ENCODE measurements around the gene HCAR2.
"Not testable (repeated sequence)": the region's sequence is repeated elsewhere in the genome, so short reads cannot be mapped to it uniquely, and the experiment has no call there.

Gene HCAR2

DNA sequence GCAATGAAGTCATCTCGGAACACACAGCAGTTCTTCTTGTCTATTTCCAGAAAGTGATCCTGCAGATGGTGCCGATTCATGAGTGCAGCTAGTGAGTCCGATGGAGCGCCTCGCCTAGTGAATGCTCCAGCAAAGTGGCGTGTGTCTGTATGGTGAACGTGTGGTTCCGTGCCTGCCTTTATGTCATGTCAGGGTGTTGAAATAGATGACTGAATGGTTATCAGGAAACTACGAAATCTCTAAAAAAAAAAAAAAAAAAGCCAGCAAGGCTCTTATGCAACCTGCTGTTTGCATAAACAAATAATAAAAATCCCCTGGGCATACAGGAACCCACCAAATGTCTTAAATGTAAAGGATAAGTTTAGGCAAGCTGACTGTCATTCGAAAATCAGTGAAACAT lies 13.5 kb upstream of the HCAR2 start, which contains the start of gene HCAR3:
TSS of gene HCAR3 (minus strand) at position 154 of the 400 bp plus-strand sequence. CDS start at position 80, 74 bp downstream.
- DNase-seq (ENCODE audit: low spot score), result not testable (repeated sequence)

DNA sequence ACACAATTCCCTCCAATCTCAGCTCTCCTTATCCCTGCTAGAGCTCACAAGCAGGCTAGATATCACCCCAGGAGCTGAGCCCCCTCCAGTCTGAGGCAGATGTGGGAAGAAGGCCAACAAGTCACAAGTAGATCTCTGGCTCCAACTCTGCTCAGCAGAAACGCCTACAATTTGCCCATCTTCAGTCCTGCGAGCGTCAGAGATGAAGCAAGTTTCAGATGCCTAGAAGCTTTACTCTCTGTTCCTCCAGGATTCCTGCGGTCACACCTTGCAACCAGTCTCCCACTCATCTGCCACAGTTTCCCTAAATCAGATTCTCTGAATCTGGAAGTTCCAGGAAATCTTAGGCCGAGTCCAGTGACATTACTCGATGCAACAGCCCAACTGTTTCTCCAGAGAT lies 12.1 kb upstream of the HCAR2 start:
- not testable (repeated sequence) for DNase-seq (ENCODE audit: low spot score)

DNA sequence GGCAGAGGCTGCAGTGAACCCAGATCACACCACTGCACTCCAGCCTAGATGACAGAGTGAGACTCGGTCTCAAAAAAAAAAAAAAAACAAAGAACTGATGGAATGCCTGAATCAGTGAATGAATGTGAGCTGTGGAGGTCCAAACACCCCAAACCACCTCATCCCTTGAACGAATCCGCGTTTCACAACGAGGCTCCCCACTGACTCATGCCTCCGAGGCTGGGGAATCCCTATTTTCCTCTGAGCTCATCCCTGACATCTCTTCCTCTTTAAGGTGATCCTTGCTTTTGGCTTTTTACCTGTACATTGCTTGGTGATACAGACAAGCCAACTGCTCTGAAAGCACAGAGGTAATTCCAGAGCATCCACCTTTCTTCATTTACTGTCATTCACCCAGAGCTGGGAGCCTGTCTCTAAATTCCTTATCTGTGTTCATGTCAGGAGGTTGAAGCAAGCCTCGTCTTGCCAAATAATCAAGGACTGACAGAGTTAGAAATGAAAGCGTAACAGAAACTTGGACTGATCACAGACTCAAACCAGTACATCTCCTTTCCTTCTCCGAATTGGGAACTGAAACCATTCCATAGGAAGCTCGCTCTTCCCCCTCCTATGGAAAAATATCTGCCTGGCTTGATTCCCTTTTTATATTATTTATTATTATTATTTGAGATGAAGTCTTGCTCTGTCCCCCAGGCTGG lies 10.5 kb upstream of the HCAR2 start:
- not testable (repeated sequence) for DNase-seq (ENCODE audit: low spot score)

DNA sequence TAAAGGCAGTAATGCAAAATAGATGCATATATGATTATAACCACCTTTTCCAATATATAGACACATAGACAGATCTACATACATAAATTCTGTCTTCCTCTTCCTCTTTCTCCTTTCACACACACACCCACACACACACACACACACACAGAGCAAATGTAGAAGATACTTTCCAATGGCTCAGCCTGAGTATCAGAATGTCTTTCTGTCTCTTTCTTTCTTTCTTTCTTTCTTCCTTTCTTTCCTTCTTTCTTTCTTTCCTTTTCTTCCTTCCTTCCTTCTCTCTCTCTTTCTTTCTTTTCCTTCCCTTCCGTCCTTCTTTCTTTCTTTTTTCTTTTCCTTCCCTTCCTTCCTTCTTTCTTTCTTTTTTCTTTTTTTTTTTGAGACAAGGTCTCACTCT lies 8.1 kb upstream of the HCAR2 start:
- not testable (repeated sequence) for DNase-seq (ENCODE audit: low spot score)

- not testable (repeated sequence) for DNase-seq (ENCODE audit: low spot score)
Measured at GRCh38 chr12:122710341-122710740, 7.2 kb upstream of the HCAR2 start.

- DNase-seq (ENCODE audit: low spot score), result not testable (repeated sequence)
Measured at GRCh38 chr12:122709287-122709686, 6.1 kb upstream of the HCAR2 start.

DNA sequence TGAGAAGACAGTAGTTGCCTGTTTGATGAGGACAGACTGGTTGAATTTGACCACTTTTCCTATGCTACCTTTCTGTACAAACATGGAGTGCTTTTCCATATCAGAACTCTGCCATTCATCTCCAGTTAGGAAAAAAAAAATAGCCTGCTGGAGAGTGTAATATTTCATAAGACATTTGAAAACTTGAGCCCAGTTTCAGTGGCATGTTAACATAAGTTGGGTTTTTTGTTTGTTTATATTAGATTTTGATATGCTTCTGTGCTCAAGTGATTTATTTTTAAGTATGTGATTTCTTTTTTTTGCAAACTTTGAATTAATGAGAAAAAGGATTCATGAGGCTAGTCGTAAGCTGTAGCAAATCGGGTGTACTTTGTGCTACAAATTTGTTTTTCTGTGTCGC lies 684 bp upstream of the HCAR2 start:
- DNase-seq (ENCODE audit: low spot score), result not testable (repeated sequence)

DNA sequence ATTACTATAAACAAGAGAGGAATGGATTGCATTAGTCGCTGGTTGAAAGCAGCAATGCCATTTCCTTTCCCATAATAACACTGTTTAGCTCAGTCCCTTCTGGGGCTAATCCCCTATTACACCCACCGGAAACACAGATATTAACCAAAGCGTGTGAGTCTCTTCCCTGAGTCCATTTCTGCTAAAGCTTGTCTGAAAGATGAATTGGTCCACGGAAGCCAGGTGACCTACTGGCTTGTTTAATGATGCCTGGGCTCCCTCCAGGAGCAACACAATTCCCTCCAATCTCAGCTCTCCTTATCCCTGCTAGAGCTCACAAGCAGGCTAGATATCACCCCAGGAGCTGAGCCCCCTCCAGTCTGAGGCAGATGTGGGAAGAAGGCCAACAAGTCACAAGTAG lies 1.7 kb downstream of the HCAR2 start:
- not testable (repeated sequence) for DNase-seq (ENCODE audit: low spot score)

GRCh38 chr12:122700038-122700710 lies 3.0 kb downstream of the HCAR2 start:
- DNase-seq (ENCODE audit: low spot score), result not testable (repeated sequence)

GRCh38 chr12:122696922-122697321 lies 6.2 kb downstream of the HCAR2 start:
- not testable (repeated sequence) for DNase-seq (ENCODE audit: low spot score)

- DNase-seq (ENCODE audit: low spot score), result no peak
Measured at GRCh38 chr12:122691566-122691965, 11.6 kb downstream of the HCAR2 start.

DNA sequence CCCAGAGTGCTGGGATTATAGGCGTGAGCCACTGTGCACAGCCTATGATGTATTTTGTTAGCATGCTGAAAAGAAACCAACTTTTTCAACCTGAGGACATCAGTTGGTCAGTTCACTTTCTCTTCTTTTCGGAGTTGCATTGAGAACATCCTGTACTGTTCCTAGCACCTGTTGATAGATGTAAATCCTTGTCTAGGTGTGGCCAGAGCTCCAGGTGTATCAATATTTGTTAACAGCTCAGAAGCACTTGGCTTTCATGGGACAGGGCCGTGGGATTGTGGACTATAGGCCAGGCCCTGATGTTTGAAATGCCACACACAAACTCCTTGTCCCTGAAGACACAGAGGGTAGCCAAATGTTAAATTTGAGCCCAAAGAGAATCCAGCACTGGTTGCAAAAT lies 14.9 kb downstream of the HCAR2 start:
- no peak for DNase-seq (ENCODE audit: low spot score)

DNA sequence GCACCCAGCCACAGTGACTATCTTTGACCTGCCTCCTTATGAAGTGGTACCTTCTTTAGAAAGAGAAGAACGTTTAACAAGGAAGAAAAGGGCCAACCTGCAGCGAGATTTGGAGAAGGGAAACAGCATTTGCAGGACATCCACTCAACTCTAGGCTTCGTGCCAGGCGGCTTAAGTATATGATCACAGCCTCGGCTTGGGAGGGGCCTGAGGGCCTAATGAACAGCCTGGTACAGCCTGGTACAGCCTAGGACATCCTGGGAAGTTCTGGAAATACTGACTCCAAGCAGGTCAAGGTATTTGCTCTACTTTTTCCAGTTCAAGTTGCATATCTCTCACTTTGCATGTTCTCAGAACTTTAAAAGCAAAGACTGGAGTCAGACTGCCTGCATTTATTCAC lies 16.1 kb downstream of the HCAR2 start:
- DNase-seq (ENCODE audit: low spot score), result no peak

- DNase-seq (ENCODE audit: low spot score), result no peak
Measured at GRCh38 chr12:122686538-122686937, 16.6 kb downstream of the HCAR2 start.

DNA sequence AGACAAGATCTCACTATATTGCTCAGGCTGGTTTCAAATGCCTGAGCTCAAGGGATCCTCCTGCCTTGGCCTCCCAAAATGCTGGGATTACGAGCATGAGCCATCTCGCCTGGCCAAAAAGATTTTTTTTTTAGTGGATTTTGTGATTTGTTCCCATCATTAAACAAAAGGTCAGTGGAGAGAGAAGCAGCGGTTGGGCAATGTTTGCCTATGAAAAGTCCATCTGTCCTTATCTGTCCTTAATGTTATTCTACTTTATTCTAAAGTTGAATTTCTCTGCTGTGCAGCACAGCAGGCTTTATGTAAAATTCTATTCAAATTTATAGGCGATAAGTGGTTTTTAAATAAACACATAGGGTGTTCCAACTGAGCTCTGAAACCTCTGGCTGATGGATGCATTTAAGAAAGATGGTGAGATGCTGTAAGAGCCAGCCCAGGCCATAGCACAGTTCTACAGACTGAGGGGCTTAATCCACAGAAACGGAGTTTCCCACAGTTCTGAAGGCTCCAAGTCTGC lies 18.8 kb downstream of the HCAR2 start:
- DNase-seq (ENCODE audit: low spot score), result no peak

- no peak for DNase-seq (ENCODE audit: low spot score)
Measured at GRCh38 chr12:122681814-122682213, 21.3 kb downstream of the HCAR2 start.

DNA sequence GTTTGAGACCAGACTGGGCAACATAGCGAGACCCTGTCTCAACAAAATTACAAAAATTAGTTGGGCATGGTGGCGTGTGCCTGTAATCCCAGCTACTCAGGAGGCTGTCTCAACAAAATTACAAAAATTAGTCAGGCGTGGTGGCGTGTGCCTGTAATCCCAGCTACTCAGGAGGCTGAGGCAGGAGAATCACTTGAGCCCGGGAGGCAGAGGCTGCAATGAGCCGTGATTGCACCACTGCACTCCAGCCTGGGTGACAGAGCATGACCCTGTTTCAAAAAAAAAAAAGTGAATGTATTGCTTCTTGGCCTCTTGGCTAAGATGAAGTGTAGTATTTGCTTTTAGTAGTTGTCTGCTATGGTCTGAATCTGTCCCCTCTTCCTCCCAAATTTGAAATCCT lies 22.2 kb downstream of the HCAR2 start:
- DNase-seq (ENCODE audit: low spot score), result not testable (repeated sequence)

- not testable (repeated sequence) for DNase-seq (ENCODE audit: low spot score)
Measured at GRCh38 chr12:122676781-122677180, 26.4 kb downstream of the HCAR2 start.

- not testable (repeated sequence) for DNase-seq (ENCODE audit: low spot score)
Measured at GRCh38 chr12:122676015-122676414, 27.1 kb downstream of the HCAR2 start.

GRCh38 chr12:122672515-122672914 lies 30.6 kb downstream of the HCAR2 start:
- no peak for DNase-seq (ENCODE audit: low spot score)

DNA sequence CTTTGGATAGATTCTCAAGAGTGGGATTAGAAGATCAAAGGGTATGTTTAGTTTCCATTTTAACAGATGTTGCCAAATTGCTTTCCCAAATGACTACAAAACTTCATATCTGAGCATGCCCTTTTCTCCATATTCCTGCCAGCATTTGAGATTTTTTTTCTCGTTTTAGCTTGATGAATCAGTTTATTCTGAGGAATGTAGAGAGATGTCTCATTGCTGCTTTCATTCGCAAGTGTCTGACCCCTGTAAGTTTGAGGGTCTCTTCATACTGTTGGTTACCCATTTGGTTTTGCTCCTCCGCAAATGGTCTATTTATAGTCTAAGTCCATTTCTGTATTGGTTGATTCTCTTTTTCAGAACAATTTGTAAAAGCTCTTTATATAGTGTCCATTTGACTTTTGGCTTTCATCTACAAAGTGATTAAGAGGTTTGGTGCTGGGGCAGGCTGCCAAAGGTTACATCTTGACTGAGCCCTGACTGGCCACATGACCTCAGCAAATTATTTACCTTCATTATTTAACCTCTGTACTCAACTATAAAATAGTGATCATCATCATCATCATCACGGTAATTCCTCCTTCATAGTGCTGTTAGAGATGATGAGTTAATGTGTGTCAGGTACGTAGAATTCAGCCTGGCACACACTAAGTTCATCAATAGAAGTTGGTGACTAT lies 33.6 kb downstream of the HCAR2 start:
- no peak for DNase-seq (ENCODE audit: low spot score)

DNA sequence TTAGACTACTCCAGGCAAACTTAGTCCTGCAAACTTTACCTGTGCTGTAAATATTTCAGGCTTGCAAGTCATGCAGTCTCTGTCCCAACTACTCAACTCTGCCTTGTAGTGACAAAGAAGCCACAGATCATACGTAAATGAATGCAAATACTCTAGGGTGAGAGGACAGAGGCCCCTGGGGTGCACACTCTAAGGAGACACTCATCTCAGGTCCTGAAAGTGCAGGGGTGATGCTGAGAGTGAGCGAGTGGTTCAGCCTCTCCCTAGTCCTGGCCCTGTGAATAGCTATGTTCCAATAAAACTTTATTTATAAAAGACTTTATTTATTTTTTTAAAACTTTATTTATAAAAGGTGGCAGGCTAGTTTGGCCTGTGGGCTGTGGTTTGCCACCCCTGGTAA lies 34.9 kb downstream of the HCAR2 start:
- DNase-seq (ENCODE audit: low spot score), result no peak

- DNase-seq (ENCODE audit: low spot score), result no peak
Measured at GRCh38 chr12:122665759-122666158, 37.4 kb downstream of the HCAR2 start.

All from germinal center (tissue), 1 donor.